Measurements from ENCODE around the gene NDUFS7. TPM values are rescaled to one million over a fixed set of nuclear protein-coding genes. Genes with fewer than 3 reads are reported as not detected.
A peak's percentile ranks its signal among the peaks of the same experiment; 100 is the strongest.

Gene NDUFS7
- total and polyA plus RNA-seq, 10 of the 15 experiments (the other 5 are each of a cell fraction or from before 2014, with no cell fraction given): 5.1 to 282 (median 92.9) TPM

DNA sequence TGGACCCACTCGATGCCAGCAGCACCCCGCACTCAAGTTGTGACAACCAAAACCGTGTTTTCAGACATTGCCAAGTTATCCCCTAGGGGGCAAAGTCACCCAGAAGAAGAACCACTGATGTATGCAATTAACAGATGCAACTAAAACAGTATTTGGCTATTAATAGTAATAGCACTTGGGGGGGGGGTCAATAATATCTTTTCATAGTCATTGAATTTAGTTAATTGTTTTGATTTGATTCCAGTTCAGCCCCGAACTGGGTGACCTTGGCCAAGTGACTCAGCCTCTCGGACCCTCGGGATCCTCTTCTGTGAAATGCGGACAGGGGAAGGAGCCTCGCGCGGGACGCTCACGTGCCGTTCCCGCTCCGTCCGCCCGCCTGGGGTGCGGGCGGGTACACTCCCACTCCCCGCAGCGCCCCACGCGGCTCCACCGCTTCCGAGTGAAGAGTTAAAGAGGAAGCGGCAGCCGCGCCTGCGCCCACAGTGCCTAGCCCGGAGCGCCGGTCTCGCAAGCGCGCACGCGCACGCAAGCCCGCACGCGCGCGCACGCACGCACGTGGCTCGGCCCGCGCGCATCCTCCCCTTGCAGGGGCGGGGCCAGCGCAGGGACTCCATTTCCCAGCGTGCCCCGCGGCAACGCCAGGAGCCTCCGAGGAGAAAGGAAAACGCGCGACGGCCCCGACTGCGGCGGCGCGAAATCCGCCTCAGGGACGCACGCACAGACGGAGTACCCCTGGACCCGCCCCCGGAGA, 23.2 kb downstream of the NDUFS7 start (continued):
- no peak for TF ChIP-seq SRF (IDR thresholded peaks at IDR 0.05; ENCODE audit: low read depth in 2 of 2, low read length in 2 of 2)
- no peak for TF ChIP-seq CHD4 (IDR thresholded peaks at IDR 0.05)
- TF ChIP-seq, protein P1, sequence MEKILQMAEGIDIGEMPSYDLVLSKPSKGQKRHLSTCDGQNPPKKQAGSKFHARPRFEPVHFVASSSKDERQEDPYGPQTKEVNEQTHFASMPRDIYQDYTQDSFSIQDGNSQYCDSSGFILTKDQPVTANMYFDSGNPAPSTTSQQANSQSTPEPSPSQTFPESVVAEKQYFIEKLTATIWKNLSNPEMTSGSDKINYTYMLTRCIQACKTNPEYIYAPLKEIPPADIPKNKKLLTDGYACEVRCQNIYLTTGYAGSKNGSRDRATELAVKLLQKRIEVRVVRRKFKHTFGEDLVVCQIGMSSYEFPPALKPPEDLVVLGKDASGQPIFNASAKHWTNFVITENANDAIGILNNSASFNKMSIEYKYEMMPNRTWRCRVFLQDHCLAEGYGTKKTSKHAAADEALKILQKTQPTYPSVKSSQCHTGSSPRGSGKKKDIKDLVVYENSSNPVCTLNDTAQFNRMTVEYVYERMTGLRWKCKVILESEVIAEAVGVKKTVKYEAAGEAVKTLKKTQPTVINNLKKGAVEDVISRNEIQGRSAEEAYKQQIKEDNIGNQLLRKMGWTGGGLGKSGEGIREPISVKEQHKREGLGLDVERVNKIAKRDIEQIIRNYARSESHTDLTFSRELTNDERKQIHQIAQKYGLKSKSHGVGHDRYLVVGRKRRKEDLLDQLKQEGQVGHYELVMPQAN (conservative IDR thresholded peaks at IDR 0.05): peak; percentile 75
- peak; percentile 68; the same call in 1 of the 2 replicates for TF ChIP-seq ZNF217 (IDR thresholded peaks at IDR 0.05)
- TF ChIP-seq POU2F2 (IDR thresholded peaks at IDR 0.05; ENCODE audit: borderline replicate concordance, low read depth, low read length): no peak
- TF ChIP-seq DPF2 (IDR thresholded peaks at IDR 0.05): peak; percentile 77
- TF ChIP-seq CBX3 (IDR thresholded peaks at IDR 0.05; ENCODE audit: borderline replicate concordance, low read depth): no peak
- no peak for TF ChIP-seq GABPA (IDR thresholded peaks at IDR 0.05; ENCODE audit: low read depth)
- TF ChIP-seq EED (IDR thresholded peaks at IDR 0.05; ENCODE audit: low read depth): no peak
- no peak for TF ChIP-seq ESRRA (IDR thresholded peaks at IDR 0.05; ENCODE audit: low read length)
- TF ChIP-seq SIX5 (IDR thresholded peaks at IDR 0.05; ENCODE audit: low read depth, low read length, severe bottlenecking): peak; percentile 77
- TF ChIP-seq MTA2 (IDR thresholded peaks at IDR 0.05; ENCODE audit: low read depth): peak; percentile 42; the same call in 1 of the 2 replicates
- TF ChIP-seq LARP7 (IDR thresholded peaks at IDR 0.05): peak; percentile 61; the same call in 1 of the 2 replicates
- TF ChIP-seq EGR1 (IDR thresholded peaks at IDR 0.05; ENCODE audit: borderline replicate concordance in 1 of 2, low read depth in 2 of 2, low read length in 2 of 2): peak; percentile 72 to 94; a peak in 1 of 3 replicates
- TF ChIP-seq MYC (IDR thresholded peaks at IDR 0.05; ENCODE audit: insufficient read depth, insufficient read length, insufficient replicate concordance, low read length, severe bottlenecking): peak; percentile 87
- TF ChIP-seq IKZF1 (conservative IDR thresholded peaks at IDR 0.05): peak; percentile 99
- TF ChIP-seq ZZZ3 (IDR thresholded peaks at IDR 0.05; ENCODE audit: control insufficient read depth, insufficient read length, low read depth): no peak
- TF ChIP-seq RAD21 (IDR thresholded peaks at IDR 0.05; ENCODE audit: insufficient read depth, low read depth, low read length): peak; percentile 25; the same call in 1 of the 2 replicates
- TF ChIP-seq, protein P2, sequence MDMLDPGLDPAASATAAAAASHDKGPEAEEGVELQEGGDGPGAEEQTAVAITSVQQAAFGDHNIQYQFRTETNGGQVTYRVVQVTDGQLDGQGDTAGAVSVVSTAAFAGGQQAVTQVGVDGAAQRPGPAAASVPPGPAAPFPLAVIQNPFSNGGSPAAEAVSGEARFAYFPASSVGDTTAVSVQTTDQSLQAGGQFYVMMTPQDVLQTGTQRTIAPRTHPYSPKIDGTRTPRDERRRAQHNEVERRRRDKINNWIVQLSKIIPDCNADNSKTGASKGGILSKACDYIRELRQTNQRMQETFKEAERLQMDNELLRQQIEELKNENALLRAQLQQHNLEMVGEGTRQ (IDR thresholded peaks at IDR 0.05; ENCODE audit: borderline replicate concordance, low read depth, low read length): peak; percentile 57
- no peak for TF ChIP-seq IRF5 (IDR thresholded peaks at IDR 0.05; ENCODE audit: borderline replicate concordance)
- no peak for TF ChIP-seq FOXM1 (IDR thresholded peaks at IDR 0.05; ENCODE audit: low read depth, low read length)
- no peak for TF ChIP-seq KDM1A (IDR thresholded peaks at IDR 0.05; ENCODE audit: borderline replicate concordance)
- TF ChIP-seq GATAD2B (conservative IDR thresholded peaks at IDR 0.05; ENCODE audit: low read depth): peak; percentile 80
- TF ChIP-seq ATF3 (IDR thresholded peaks at IDR 0.05; ENCODE audit: borderline replicate concordance, extremely low read depth, low read depth, low read length): 0 out of 2 replicates have a peak, but pooled peaks have one; percentile 36
- TF ChIP-seq ATF2 (IDR thresholded peaks at IDR 0.05; ENCODE audit: low read length): no peak

Measured in GM12878 (cell line).